GM12878 (cell line): Measurements from ENCODE around the gene CAMTA1. TPM values are rescaled to one million over a fixed set of nuclear protein-coding genes. Genes with fewer than 3 reads are reported as not detected.

Experiments used
- ATAC-seq: fragments of 200-7000 bp; cut with Tn5 transposase; 3 replicates; pipeline ENCODE4 v1.9.1; 2020; ENCODE audit warnings: mild to moderate bottlenecking, moderate library complexity
- BruUV-seq: library from RNA; stranded (reverse); fragments of 400-500 nt; replicated peaks from 2 replicates; lab custom pipeline; 2021; lab: Mats Ljungman, UMichigan
- CTCF ChIA-PET: fragments of 300-600 bp; sonication (Branson Sonifier 250); formaldehyde crosslinking; extraction: SDS; loops from one replicate; lab custom pipeline; 2021; ENCODE audit warnings: inconsistent platforms; lab: Yijun Ruan, JAX
- POLR2A ChIA-PET: fragments of 350-600 bp; formaldehyde crosslinking; extraction: SDS; loops from one replicate; lab custom pipeline; 2021; ENCODE audit warnings: inconsistent platforms; lab: Charles Lee
- RAD21 ChIA-PET: fragments of 300-600 bp; sonication (Branson Sonifier 250); formaldehyde crosslinking; loops from one replicate; lab custom pipeline; 2023; ENCODE audit warnings: antibody characterized with exemption; ENCODE audit not compliant: unreplicated experiment; lab: Charles Lee
- SMC1A ChIA-PET: fragments of 300-600 bp; sonication (Branson Sonifier 250); formaldehyde crosslinking; loops from one replicate; lab custom pipeline; 2023; ENCODE audit not compliant: unreplicated experiment, uncharacterized antibody; lab: Charles Lee
- DNase-seq: peaks from one replicate; pipeline ENCODE4 v3.0.0-alpha.2; 2011; ENCODE audit warnings: low read depth, low spot score
- FAIRE-seq: peaks from 3 replicates; lab custom pipeline; 2011; peaks lifted over from hg19 to GRCh38; lab: Jason Lieb, UNC
- H2AFZ ChIP-seq: 2 replicates; pipeline ENCODE4 v1.6.0; 2011; ENCODE audit warnings: low read depth, low read length, control low read depth; ENCODE audit not compliant: control insufficient read depth
- H3K27ac ChIP-seq: 2 replicates; pipeline ENCODE4 v1.5.1; 2011; ENCODE audit warnings: control low read depth; ENCODE audit not compliant: control insufficient read depth, insufficient read depth
- H3K27me3 ChIP-seq, 2 experiments: replicated peaks in 1 of 2; 2 replicates each; pipeline versions ENCODE4 v1.6.0 to v1.6.1; 2011; ENCODE audit warnings: low read length in 1 of 2; ENCODE audit not compliant: control insufficient read depth in 2 of 2, insufficient read depth in 2 of 2
- H3K36me3 ChIP-seq, 2 experiments: 2 replicates each; pipeline ENCODE4 v1.5.1; 2011; ENCODE audit warnings: low read length in 1 of 2; ENCODE audit not compliant: control insufficient read depth in 2 of 2, insufficient read depth in 2 of 2
- H3K4me1 ChIP-seq: 2 replicates; pipeline ENCODE4 v1.6.1; 2011; ENCODE audit warnings: mild to moderate bottlenecking, low read length, moderate library complexity, mixed read lengths; ENCODE audit not compliant: control insufficient read depth, insufficient read depth
- H3K4me2 ChIP-seq: 2 replicates; pipeline ENCODE4 v1.6.0; 2011; ENCODE audit warnings: control low read depth; ENCODE audit not compliant: control insufficient read depth, insufficient read depth
- H3K4me3 ChIP-seq: fragments of 200-600 bp; sonication (generic); 2 replicates; pipeline ENCODE4 v1.5.1; 2016
- H3K79me2 ChIP-seq: 2 replicates; pipeline ENCODE4 v1.6.0; 2011; ENCODE audit warnings: low read length; ENCODE audit not compliant: control insufficient read depth, insufficient read depth
- H3K9ac ChIP-seq: 2 replicates; pipeline ENCODE4 v1.8.0; 2011; ENCODE audit warnings: low read length, control low read depth, mixed read lengths; ENCODE audit not compliant: control insufficient read depth, insufficient read depth
- H3K9me3 ChIP-seq: replicated peaks from 3 replicates; pipeline ENCODE4 v1.5.1; 2011; ENCODE audit warnings: mild to moderate bottlenecking, low read length; ENCODE audit not compliant: control insufficient read depth, insufficient read depth
- H4K20me1 ChIP-seq: 2 replicates; pipeline ENCODE4 v1.6.0; 2011; ENCODE audit not compliant: control insufficient read depth, insufficient read depth
- FOS ChIP-seq: IDR thresholded peaks from 3 replicates; pipeline ENCODE4 v1.6.1; 2011; ENCODE audit warnings: borderline replicate concordance; ENCODE audit not compliant: insufficient read length; ENCODE audit errors: extremely low read depth
- HDGF ChIP-seq: fragments of 450-650 bp; IDR thresholded peaks from 2 replicates; pipeline ENCODE4 v1.6.1; 2016; ENCODE audit warnings: antibody characterized with exemption
- KDM1A ChIP-seq: fragments of 200-600 bp; sonication (generic); IDR thresholded peaks from 2 replicates; pipeline ENCODE4 v1.6.1; 2016; ENCODE audit warnings: borderline replicate concordance
- MEF2A ChIP-seq: IDR thresholded peaks from 2 replicates; pipeline ENCODE4 v1.6.1; 2011; ENCODE audit warnings: low read depth, mild to moderate bottlenecking, low read length, moderate library complexity; ENCODE audit not compliant: insufficient read depth
- NFXL1 ChIP-seq: fragments of 450-650 bp; IDR thresholded peaks from 2 replicates; pipeline ENCODE4 v1.6.1; 2017; ENCODE audit warnings: antibody characterized with exemption, mild to moderate bottlenecking, borderline replicate concordance
- NFYB ChIP-seq: IDR thresholded peaks from 2 replicates; pipeline ENCODE4 v1.6.1; 2011; ENCODE audit warnings: low read depth, mild to moderate bottlenecking, low read length, improper control_type of control experiment, moderate library complexity; ENCODE audit not compliant: insufficient read depth
- NR2C2 ChIP-seq: IDR thresholded peaks from 2 replicates; pipeline ENCODE4 v1.6.1; 2011; ENCODE audit warnings: borderline replicate concordance, low read depth; ENCODE audit not compliant: control insufficient read depth, insufficient read length
- PML ChIP-seq: IDR thresholded peaks from 2 replicates; pipeline ENCODE4 v1.6.1; 2012; ENCODE audit warnings: low read length, inconsistent platforms
- POLR2A ChIP-seq: IDR thresholded peaks from 2 replicates; pipeline ENCODE4 v1.6.1; 2011; ENCODE audit warnings: low read depth, mild to moderate bottlenecking, low read length
- ZNF384 ChIP-seq: IDR thresholded peaks from 2 replicates; pipeline ENCODE4 v1.6.1; 2012; ENCODE audit warnings: low read depth, mild to moderate bottlenecking, low read length, improper control_type of control experiment, borderline replicate concordance
- ZSCAN29 ChIP-seq: fragments of 450-650 bp; IDR thresholded peaks from 2 replicates; pipeline ENCODE4 v1.6.1; 2017; ENCODE audit warnings: mild to moderate bottlenecking, moderate library complexity
- WGBS: methylation state at CpG from one replicate; pipeline ENCODE4 v1.1.6; 2016; ENCODE audit warnings: low lambda C conversion rate; ENCODE audit not compliant: insufficient replicate concordance, insufficient coverage; ENCODE audit errors: missing lambda C conversion rate; 5-methylcytosine and 5-hydroxymethylcytosine counted together
- in situ Hi-C: fragments of 300-500 bp; cut with MboI; formaldehyde crosslinking; loops from 9 replicates; pipeline ENCODE4 v1.14.3; 2018; ENCODE audit warnings: mixed read lengths
- intact Hi-C: fragments of 100-400 bp; cut with micrococcal nuclease; formaldehyde crosslinking; loops from one replicate; pipeline ENCODE4 v1.14.2; 2022; ENCODE audit not compliant: unreplicated experiment
- polyA plus RNA-seq, 11 experiments: library from polyadenylated mRNA; depleted of rRNA in 4 of 11; unstranded in 6 of 11; stranded (reverse) in 5 of 11; fragments of >200 nt; fragmentation: Nextera tagmentation in 4 of 11; fragmentation: Illumina TruSeq in 1 of 11; extraction: Ambion mirVana in 4 of 11; extraction: Trizol in 1 of 11; gene quantifications; 1 replicate in 1 of 11; 2 replicates in 10 of 11; pipeline versions ENCODE4 v1.2.1 to v1.2.3, GENCODE V29; 2011 to 2016; ENCODE audit warnings: inconsistent platforms in 2 of 11, missing spikeins in 2 of 11, low read depth in 1 of 11
- total RNA-seq, 4 experiments: library from RNA; depleted of rRNA in 3 of 4; stranded (reverse); fragments of >200 nt in 3 of 4; fragmentation: Illumina TruSeq in 1 of 4; extraction: Trizol in 1 of 4; gene quantifications; 2 replicates each; pipeline versions ENCODE4 v1.2.1 to v1.2.3, GENCODE V29; 2013 to 2021
- TF ChIP-seq, protein P1 (sequence below): IDR thresholded peaks from 2 replicates; pipeline ENCODE4 v1.6.1; 2012; ENCODE audit warnings: low read depth, low read length, improper control_type of control experiment

Gene CAMTA1
- total and polyA plus RNA-seq, 10 of the 15 experiments (the other 5 are each of a cell fraction or from before 2014, with no cell fraction given) = 37.7 to 148 (median 76.4) TPM

DNA sequence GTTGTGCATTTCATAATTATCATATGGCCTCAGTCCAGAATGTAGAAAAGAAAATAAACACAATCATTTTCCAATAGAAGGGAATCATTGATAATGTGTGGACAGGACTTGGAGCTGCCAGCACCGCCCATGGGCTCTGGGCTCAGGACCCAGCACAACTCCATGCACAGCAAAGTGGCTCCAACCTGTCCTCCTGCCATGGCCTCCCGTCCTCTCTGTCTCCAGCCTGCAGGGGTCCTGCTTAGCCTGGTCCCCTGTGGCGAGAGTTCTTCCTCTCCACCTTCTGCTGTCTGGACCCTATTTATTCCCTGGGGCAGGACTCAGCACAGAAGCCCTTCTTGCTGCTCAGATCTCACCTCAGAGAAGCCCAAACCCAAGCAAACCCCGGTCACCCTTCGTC lies 154.1 kb downstream of the CAMTA1 start:
- H3K27me3 ChIP-seq = peaks cover 2 to 10% of the 10 kb centered on the region in 2 experiments; a peak in 2 of 4 replicates
- no peaks in the 10 kb centered on the region for H3K9me3 ChIP-seq
- H3K4me1 ChIP-seq = no peaks in the 10 kb centered on the region
- POLR2A ChIA-PET = no interaction called here
- in situ Hi-C loops = no loop called here
- no peak overlapping the region for H3K27ac ChIP-seq
- no peak for DNase-seq
- no peak for ATAC-seq
- no peaks in the 10 kb centered on the region for H3K36me3 ChIP-seq
- no peak for TF ChIP-seq KDM1A
- TF ChIP-seq, protein P1, sequence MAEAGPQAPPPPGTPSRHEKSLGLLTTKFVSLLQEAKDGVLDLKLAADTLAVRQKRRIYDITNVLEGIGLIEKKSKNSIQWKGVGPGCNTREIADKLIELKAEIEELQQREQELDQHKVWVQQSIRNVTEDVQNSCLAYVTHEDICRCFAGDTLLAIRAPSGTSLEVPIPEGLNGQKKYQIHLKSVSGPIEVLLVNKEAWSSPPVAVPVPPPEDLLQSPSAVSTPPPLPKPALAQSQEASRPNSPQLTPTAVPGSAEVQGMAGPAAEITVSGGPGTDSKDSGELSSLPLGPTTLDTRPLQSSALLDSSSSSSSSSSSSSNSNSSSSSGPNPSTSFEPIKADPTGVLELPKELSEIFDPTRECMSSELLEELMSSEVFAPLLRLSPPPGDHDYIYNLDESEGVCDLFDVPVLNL = no peak
- no peaks in the 10 kb centered on the region for H4K20me1 ChIP-seq
- no peaks in the 10 kb centered on the region for H3K79me2 ChIP-seq
- FAIRE-seq = no peak
- H3K9ac ChIP-seq = no peak overlapping the region
- no peak overlapping the region for H3K4me3 ChIP-seq
- CTCF ChIA-PET = no interaction called here
- WGBS = 30% methylated on average over 5 of the region's 5 CpGs
- SMC1A ChIA-PET = no interaction called here
- intact Hi-C loops = no loop called here
- H2AFZ ChIP-seq = no peak overlapping the region
- RAD21 ChIA-PET = no interaction called here
- BruUV-seq = no TSS peak
- H3K4me2 ChIP-seq = no peak overlapping the region

DNA sequence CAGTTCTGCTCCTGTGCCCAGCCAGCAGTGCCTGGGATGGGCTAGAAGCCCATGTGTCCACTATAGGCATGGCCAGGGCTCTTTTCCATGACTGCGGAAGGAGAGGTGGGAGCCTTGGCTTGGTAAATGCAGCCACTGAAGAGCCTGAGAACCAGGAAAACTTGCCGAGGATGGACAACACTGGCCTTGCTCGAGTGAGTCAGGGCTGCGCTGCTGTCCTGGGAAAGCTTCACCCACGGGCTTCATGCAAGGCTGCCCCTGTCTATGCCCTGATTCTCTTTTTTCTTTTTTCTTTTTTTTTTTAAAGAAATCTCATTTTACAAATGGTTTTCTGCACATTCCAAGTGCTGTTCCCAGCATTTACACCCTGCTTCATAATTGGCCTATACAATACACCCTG lies 156.5 kb downstream of the CAMTA1 start:
- WGBS = 58% methylated on average over 5 of the region's 5 CpGs
- TF ChIP-seq MEF2A (no peak), ZNF384 (no peak), PML (no peak), NR2C2 (no peak), NFYB (no peak), HDGF (no peak), POLR2A (no peak), FOS (no peak), ZSCAN29 (no peak), NFXL1 (no peak)
- FAIRE-seq = no peak

More for the DNA sequence above, 156.5 kb downstream of the CAMTA1 start:
- POLR2A ChIA-PET = interaction anchor here (0.6 kb wide), 1 partner anchor 9 kb away, joined by 4 read pairs; no protein-coding TSS in a partner anchor
- SMC1A ChIA-PET = interaction anchor here (1.1 kb wide), 1 partner anchor 222 kb away, joined by 3 read pairs; no protein-coding TSS in a partner anchor
- RAD21 ChIA-PET = no interaction called here
- Histone ChIP-seq H3K4me1 (no peaks in the 10 kb centered on the region), H3K9ac (no peak overlapping the region), H3K79me2 (no peaks in the 10 kb centered on the region), H3K4me3 (no peak overlapping the region), H3K4me2 (no peak overlapping the region), H3K9me3 (no peaks in the 10 kb centered on the region), H2AFZ (no peak overlapping the region), H4K20me1 (no peaks in the 10 kb centered on the region), H3K36me3 (no peaks in the 10 kb centered on the region), H3K27ac (no peak overlapping the region), H3K27me3 (no peaks in the 10 kb centered on the region)
- ATAC-seq (no peak), DNase-seq (no peak)
- CTCF ChIA-PET = no interaction called here
- intact Hi-C loops (no loop called here), in situ Hi-C loops (no loop called here)
- BruUV-seq = no TSS peak
